Stimulated activated CD8-positive, alpha-beta memory T cell treated with anti-CD3 and anti-CD28 coated beads, Interleukin-12 subunit alpha, Interleukin-12 subunit beta, amount 100 ng/mL, for 4 hours (primary cell): Measurements from ENCODE around the gene CYP4F3.
"Not testable (repeated sequence)": the region's sequence is repeated elsewhere in the genome, so short reads cannot be mapped to it uniquely, and the experiment has no call there.

Experiments used
- DNase-seq: peaks from one replicate; pipeline ENCODE4 v3.0.0-alpha.2; 2020; ENCODE audit warnings: low read depth

Gene CYP4F3

GRCh38 chr19:15666883-15667282 lies 26.2 kb downstream of the CYP4F3 start:
- DNase-seq = no peak

- DNase-seq = no peak
Observed at GRCh38 chr19:15669440-15669839, 28.7 kb downstream of the CYP4F3 start.

GRCh38 chr19:15669891-15670290 lies 29.2 kb downstream of the CYP4F3 start:
- DNase-seq = no peak

- DNase-seq = no peak
Observed at GRCh38 chr19:15671237-15671821, 30.6 kb downstream of the CYP4F3 start.

GRCh38 chr19:15671891-15672579 lies 31.3 kb downstream of the CYP4F3 start:
- no peak for DNase-seq

GRCh38 chr19:15672580-15673175 lies 32.0 kb downstream of the CYP4F3 start, which contains the start of gene CYP4F12:
CYP4F12 (plus strand) TSS chr19:15673087; CDS start chr19:15673530, 443 bp downstream.
- DNase-seq = no peak

GRCh38 chr19:15673176-15673654 lies 32.5 kb downstream of the CYP4F3 start:
- no peak for DNase-seq

- DNase-seq = no peak
Observed at GRCh38 chr19:15675560-15675959, 34.9 kb downstream of the CYP4F3 start.

GRCh38 chr19:15679089-15679488 lies 38.4 kb downstream of the CYP4F3 start:
- no peak for DNase-seq

GRCh38 chr19:15679865-15680264 lies 39.2 kb downstream of the CYP4F3 start:
- DNase-seq = not testable (repeated sequence)

- DNase-seq = no peak
Observed at GRCh38 chr19:15680478-15681322, 40.0 kb downstream of the CYP4F3 start.

GRCh38 chr19:15683411-15683810 lies 42.7 kb downstream of the CYP4F3 start:
- no peak for DNase-seq

GRCh38 chr19:15684828-15685227 lies 44.1 kb downstream of the CYP4F3 start:
- DNase-seq = no peak

- DNase-seq = no peak
Observed at GRCh38 chr19:15696654-15697194, 56.0 kb downstream of the CYP4F3 start.

GRCh38 chr19:15701757-15702533 lies 61.2 kb downstream of the CYP4F3 start:
- DNase-seq = no peak

- DNase-seq = no peak
Observed at GRCh38 chr19:15702534-15702930, 61.8 kb downstream of the CYP4F3 start.
